ENCODE results near the gene DDB1. TPM values are rescaled to one million over a fixed set of nuclear protein-coding genes. Genes with fewer than 3 reads are reported as not detected.

DDB1 gene
- total and polyA plus RNA-seq, 10 of the 15 experiments (the other 5 are each of a cell fraction or from before 2014, with no cell fraction given): 136 to 272 (median 216) TPM

DNA sequence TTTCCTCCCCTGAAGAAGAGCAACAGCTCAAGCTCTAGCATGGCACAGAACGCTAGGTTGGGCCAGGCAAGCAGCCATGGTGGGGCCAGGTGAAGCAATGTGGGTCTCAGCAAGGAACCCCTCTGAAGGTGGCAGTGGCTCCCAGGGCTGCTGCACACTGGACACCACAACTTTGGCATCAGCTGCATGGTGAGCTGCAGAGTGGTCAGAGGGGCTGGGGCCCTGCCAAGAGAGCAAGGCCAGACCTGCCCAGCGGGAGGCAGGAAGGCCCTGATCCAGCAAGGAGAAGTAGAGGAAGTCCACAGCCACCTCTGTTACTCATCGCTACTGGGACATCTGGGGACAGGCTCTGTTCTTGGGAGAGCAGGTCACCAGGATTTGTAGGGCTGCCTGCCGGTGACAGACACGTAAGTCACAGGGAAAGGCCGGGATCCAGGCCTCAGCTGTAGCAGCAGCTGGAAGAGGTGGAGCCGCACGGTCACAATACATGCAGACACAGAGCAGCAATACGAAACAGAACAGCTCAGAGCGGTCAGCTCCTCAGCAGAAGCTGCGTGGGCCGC lies 16.4 kb upstream of the DDB1 start:
- ATAC-seq (no peak), FAIRE-seq (no peak), DNase-seq (ENCODE audit: low read depth, low spot score) (no peak)
- ChIA-PET RAD21 (ENCODE audit: unreplicated experiment) (interaction anchor here (1.6 to 2.3 kb wide), 2 partner anchors 13 to 36 kb away, joined by 7 to 8 read pairs; no protein-coding TSS in a partner anchor), SMC1A (ENCODE audit: uncharacterized antibody, unreplicated experiment) (interaction anchor here (0.7 to 1.8 kb wide), 2 partner anchors 13 to 20 kb away, joined by 3 to 11 read pairs; no protein-coding TSS in a partner anchor), CTCF (interaction anchor here (1.1 to 4.5 kb wide), 4 partner anchors 13 to 86 kb away, joined by 3 to 22 read pairs (median 12); no protein-coding TSS in a partner anchor), POLR2A (interaction anchor here (1.5 kb wide), 1 partner anchor 12 kb away, joined by 3 read pairs; no protein-coding TSS in a partner anchor)
- in situ Hi-C loops (cut with MboI) (no loop called here), intact Hi-C loops (cut with micrococcal nuclease; ENCODE audit: unreplicated experiment) (no loop called here)
- Histone ChIP-seq H4K20me1 (ENCODE audit: control insufficient read depth, insufficient read depth) (no peaks in the 10 kb centered on the region), H3K36me3 (ENCODE audit: control insufficient read depth in 2 of 2, insufficient read depth in 2 of 2, low read length in 1 of 2) (peaks cover 17 to 20% of the 10 kb centered on the region in 2 experiments), H3K9me3 (replicated peaks; ENCODE audit: control insufficient read depth, insufficient read depth, low read length) (no peaks in the 10 kb centered on the region), H3K4me2 (ENCODE audit: control insufficient read depth, insufficient read depth) (no peak overlapping the region), H2AFZ (ENCODE audit: control insufficient read depth, low read depth, low read length) (no peak overlapping the region), H3K4me1 (ENCODE audit: control insufficient read depth, insufficient read depth, low read length) (no peaks in the 10 kb centered on the region), H3K9ac (ENCODE audit: control insufficient read depth, insufficient read depth, low read length) (no peak overlapping the region), H3K27ac (ENCODE audit: control insufficient read depth, insufficient read depth) (no peak overlapping the region), H3K4me3 (no peak overlapping the region), H3K27me3 (replicated peaks in 1 of 2; ENCODE audit: control insufficient read depth in 2 of 2, insufficient read depth in 2 of 2, low read length in 1 of 2) (no peaks in the 10 kb centered on the region), H3K79me2 (ENCODE audit: control insufficient read depth, insufficient read depth, low read length) (no peaks in the 10 kb centered on the region; the same call in 1 of the 2 replicates)
- TF ChIP-seq POLR2A (IDR thresholded peaks at IDR 0.05; ENCODE audit: low read depth, low read length) (peak; percentile 42; the same call in 1 of the 2 replicates), BMI1 (IDR thresholded peaks at IDR 0.05; ENCODE audit: borderline replicate concordance) (no peak)
- WGBS (ENCODE audit: insufficient coverage, insufficient replicate concordance, low lambda C conversion rate, missing lambda C conversion rate): 95% methylated on average over 12 of the region's 12 CpGs
- BruUV-seq (replicated peaks): no TSS peak

GRCh38 chr11:61347916-61348461 lies 15.1 kb upstream of the DDB1 start:
- no peak for DNase-seq (ENCODE audit: low read depth, low spot score)
- ChIA-PET POLR2A (interaction anchor here (0.6 to 1.3 kb wide), 2 partner anchors 18 to 74 kb away, joined by 3 to 4 read pairs; no protein-coding TSS in a partner anchor), CTCF (interaction anchor here (1.2 to 4.5 kb wide), 5 partner anchors 12 to 37 kb away, joined by 3 to 22 read pairs (median 5); no protein-coding TSS in a partner anchor), SMC1A (ENCODE audit: uncharacterized antibody, unreplicated experiment) (interaction anchor here (0.8 to 1.8 kb wide), 4 partner anchors 12 to 54 kb away, joined by 3 to 11 read pairs (median 6); no protein-coding TSS in a partner anchor), RAD21 (ENCODE audit: unreplicated experiment) (interaction anchor here (1.6 to 2.3 kb wide), 2 partner anchors 12 to 37 kb away, joined by 7 to 8 read pairs; no protein-coding TSS in a partner anchor)
- Histone ChIP-seq H3K4me3 (no peak overlapping the region), H3K27me3 (replicated peaks in 1 of 2; ENCODE audit: control insufficient read depth in 2 of 2, insufficient read depth in 2 of 2, low read length in 1 of 2) (no peaks in the 10 kb centered on the region), H3K79me2 (ENCODE audit: control insufficient read depth, insufficient read depth, low read length) (no peaks in the 10 kb centered on the region), H3K27ac (ENCODE audit: control insufficient read depth, insufficient read depth) (no peak overlapping the region), H3K9me3 (replicated peaks; ENCODE audit: control insufficient read depth, insufficient read depth, low read length) (no peaks in the 10 kb centered on the region), H3K36me3 (ENCODE audit: control insufficient read depth in 2 of 2, insufficient read depth in 2 of 2, low read length in 1 of 2) (peaks cover 9 to 19% of the 10 kb centered on the region in 2 experiments), H4K20me1 (ENCODE audit: control insufficient read depth, insufficient read depth) (no peaks in the 10 kb centered on the region), H3K9ac (ENCODE audit: control insufficient read depth, insufficient read depth, low read length) (no peak overlapping the region), H3K4me2 (ENCODE audit: control insufficient read depth, insufficient read depth) (no peak overlapping the region), H2AFZ (ENCODE audit: control insufficient read depth, low read depth, low read length) (no peak overlapping the region), H3K4me1 (ENCODE audit: control insufficient read depth, insufficient read depth, low read length) (no peaks in the 10 kb centered on the region)
- intact Hi-C loops (cut with micrococcal nuclease; ENCODE audit: unreplicated experiment) (no loop called here), in situ Hi-C loops (cut with MboI) (no loop called here)
- ATAC-seq: no peak
- 80% methylated on average over 11 of the region's 11 CpGs for WGBS (ENCODE audit: insufficient coverage, insufficient replicate concordance, low lambda C conversion rate, missing lambda C conversion rate)
- TF ChIP-seq EZH2 (IDR thresholded peaks at IDR 0.05; ENCODE audit: borderline replicate concordance, control insufficient read depth, low read depth, low read length) (no peak), HSF1 (IDR thresholded peaks at IDR 0.05; ENCODE audit: low read depth, low read length) (no peak), NFIC (IDR thresholded peaks at IDR 0.05; ENCODE audit: low read depth, low read length) (no peak)
- no TSS peak for BruUV-seq (replicated peaks)
- no peak for FAIRE-seq

Data from GM12878 (cell line).